Bronchial epithelial cell (primary cell): ENCODE results near the gene PHYHD1. TPM values are rescaled to one million over a fixed set of nuclear protein-coding genes. Genes with fewer than 3 reads are reported as not detected.

Experiments
- DNase-seq: peaks from one replicate; pipeline ENCODE4 v3.0.0-alpha.2; 2010; ENCODE audit warnings: low read depth
- FAIRE-seq: peaks from 2 replicates; lab custom pipeline; 2011; peaks lifted over from hg19 to GRCh38; lab: Jason Lieb, UNC
- H3K27me3 ChIP-seq: 2 replicates; pipeline ENCODE4 v1.5.1; 2011; ENCODE audit warnings: low read length; ENCODE audit not compliant: control insufficient read depth, insufficient read depth
- H3K36me3 ChIP-seq: 2 replicates; pipeline ENCODE4 v1.5.1; 2011; ENCODE audit warnings: low read length; ENCODE audit not compliant: control insufficient read depth, insufficient read depth
- H3K4me3 ChIP-seq: 2 replicates; pipeline ENCODE4 v1.5.1; 2011; ENCODE audit warnings: mild to moderate bottlenecking, low read depth, low read length, control low read depth
- total RNA-seq: library from RNA; depleted of rRNA; stranded (reverse); fragments of >200 nt; gene quantifications from 2 replicates; pipeline ENCODE4 v1.2.1, GENCODE V29; 2014
- TF ChIP-seq, protein P1 (sequence below): IDR thresholded peaks from 2 replicates; pipeline ENCODE4 v1.5.1; 2011; ENCODE audit warnings: mild to moderate bottlenecking, moderate library complexity, low read length, control low read depth, inconsistent platforms; ENCODE audit not compliant: insufficient read depth, severe bottlenecking

PHYHD1 gene
- total RNA-seq, 1 donor from 2014 or later: 1.1 TPM

DNA sequence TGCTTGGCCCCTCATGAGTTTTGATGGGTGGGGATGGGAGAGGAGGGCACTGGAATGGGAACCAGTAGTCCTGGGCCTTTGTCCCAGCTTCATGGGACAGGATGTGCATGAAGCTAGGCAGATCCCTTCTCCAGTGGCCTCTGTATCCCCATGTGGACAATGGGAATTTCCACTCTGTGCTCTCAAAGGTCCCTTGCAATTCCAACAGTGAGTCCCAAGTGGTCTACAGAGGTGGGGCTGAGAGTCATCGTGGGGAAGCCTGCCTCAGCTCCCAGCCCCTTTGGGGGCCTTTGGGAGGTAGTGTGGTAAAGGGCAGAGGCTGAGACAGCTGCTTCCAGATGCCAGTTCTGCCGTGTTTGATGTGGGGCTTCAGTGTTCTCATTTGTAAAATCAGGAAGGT, 1.9 kb upstream of the PHYHD1 start:
- Histone ChIP-seq H3K36me3 (peaks cover 20% of the 10 kb centered on the region), H3K4me3 (no peak overlapping the region), H3K27me3 (no peaks in the 10 kb centered on the region)
- no peak for FAIRE-seq
- DNase-seq: no peak
- TF ChIP-seq, protein P1, sequence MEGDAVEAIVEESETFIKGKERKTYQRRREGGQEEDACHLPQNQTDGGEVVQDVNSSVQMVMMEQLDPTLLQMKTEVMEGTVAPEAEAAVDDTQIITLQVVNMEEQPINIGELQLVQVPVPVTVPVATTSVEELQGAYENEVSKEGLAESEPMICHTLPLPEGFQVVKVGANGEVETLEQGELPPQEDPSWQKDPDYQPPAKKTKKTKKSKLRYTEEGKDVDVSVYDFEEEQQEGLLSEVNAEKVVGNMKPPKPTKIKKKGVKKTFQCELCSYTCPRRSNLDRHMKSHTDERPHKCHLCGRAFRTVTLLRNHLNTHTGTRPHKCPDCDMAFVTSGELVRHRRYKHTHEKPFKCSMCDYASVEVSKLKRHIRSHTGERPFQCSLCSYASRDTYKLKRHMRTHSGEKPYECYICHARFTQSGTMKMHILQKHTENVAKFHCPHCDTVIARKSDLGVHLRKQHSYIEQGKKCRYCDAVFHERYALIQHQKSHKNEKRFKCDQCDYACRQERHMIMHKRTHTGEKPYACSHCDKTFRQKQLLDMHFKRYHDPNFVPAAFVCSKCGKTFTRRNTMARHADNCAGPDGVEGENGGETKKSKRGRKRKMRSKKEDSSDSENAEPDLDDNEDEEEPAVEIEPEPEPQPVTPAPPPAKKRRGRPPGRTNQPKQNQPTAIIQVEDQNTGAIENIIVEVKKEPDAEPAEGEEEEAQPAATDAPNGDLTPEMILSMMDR: no peak

DNA sequence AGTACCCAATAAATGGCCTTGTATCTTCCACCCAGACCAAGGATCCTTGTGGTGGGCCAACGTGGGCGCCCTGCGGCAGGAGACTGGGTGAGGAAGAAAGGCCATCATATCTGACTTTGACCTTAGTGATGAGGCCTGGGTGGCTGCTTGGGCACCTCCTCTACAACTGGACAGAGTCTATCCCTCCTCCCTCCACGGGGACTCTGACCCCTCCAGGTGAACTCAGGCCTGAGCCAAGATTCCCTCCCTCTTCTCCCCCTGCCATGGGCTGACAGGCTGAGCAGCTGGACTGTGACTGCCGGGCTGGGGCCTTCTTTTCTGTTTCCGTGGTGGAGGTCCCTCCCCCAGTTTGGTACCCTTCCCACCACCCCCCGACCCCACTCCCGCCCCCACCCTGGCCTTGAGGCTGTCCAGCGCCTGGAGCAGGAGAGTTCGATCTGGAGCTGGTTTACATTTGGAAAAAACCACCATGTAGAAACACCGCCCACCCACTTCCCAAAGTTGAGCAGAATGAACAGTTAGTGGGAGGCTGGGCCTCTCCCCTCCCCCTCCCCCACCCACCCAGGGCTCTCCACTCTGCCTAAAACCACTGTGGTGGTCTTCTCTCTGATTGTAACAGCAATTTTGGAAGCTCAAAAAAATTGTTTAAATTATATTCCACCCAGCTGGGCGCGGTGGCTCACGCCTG, 1.2 kb upstream of the PHYHD1 start:
- H3K27me3 ChIP-seq: no peaks in the 10 kb centered on the region
- no peak for FAIRE-seq
- H3K36me3 ChIP-seq: peaks cover 18% of the 10 kb centered on the region
- TF ChIP-seq, protein P1: no peak
- DNase-seq: no peak
- H3K4me3 ChIP-seq: no peak overlapping the region

- FAIRE-seq (no peak), DNase-seq (no peak)
- H3K36me3 ChIP-seq: peaks cover 5% of the 10 kb centered on the region
- TF ChIP-seq, protein P1: no peak
- peak overlapping the region; percentile 25 for H3K4me3 ChIP-seq
- no peaks in the 10 kb centered on the region for H3K27me3 ChIP-seq
These were observed 1.3 kb downstream of the PHYHD1 start for GRCh38 chr9:128921881-128922763.

DNA sequence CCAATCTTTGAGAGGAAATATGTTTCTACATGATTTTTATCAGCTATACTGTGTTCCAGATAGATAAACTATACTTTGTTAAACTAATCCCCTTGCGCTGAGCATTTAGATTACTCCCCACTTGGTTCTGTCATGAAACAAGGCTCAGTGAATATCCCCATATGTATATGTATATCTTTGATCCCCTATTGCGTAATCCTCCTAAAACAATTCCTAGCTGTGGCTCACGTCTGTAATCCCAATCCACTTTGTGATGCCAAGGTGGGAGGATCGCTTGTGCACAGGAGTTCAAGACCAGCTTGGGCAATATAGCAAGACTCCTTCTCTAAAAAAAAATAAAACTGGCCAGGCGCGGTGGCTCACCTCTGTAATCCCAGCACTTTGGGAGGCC, 2.7 kb downstream of the PHYHD1 start:
- TF ChIP-seq, protein P1: no peak
- DNase-seq (no peak), FAIRE-seq (no peak)
- Histone ChIP-seq H3K4me3 (no peak overlapping the region), H3K27me3 (no peaks in the 10 kb centered on the region), H3K36me3 (no peaks in the 10 kb centered on the region)

- no peak for FAIRE-seq
- Histone ChIP-seq H3K36me3 (no peaks in the 10 kb centered on the region), H3K27me3 (no peaks in the 10 kb centered on the region), H3K4me3 (no peak overlapping the region)
- DNase-seq: no peak
- TF ChIP-seq, protein P1: peak; percentile 76
These were observed 7.1 kb downstream of the PHYHD1 start for GRCh38 chr9:128927731-128928411.
